A549 treated with AZD2906 at 1 μM for 4 hours (cell line): ENCODE measurements around the gene ARL5C. TPM values are rescaled to one million over a fixed set of nuclear protein-coding genes. Genes with fewer than 3 reads are reported as not detected.

Experiments used
- total RNA-seq: library from RNA; stranded (reverse); fragments of 200-300 nt; extraction: Qiagen RNA extraction; gene quantifications from 5 replicates; pipeline ENCODE4 v1.2.3, GENCODE V29; 2022

The ARL5C gene, protein sequence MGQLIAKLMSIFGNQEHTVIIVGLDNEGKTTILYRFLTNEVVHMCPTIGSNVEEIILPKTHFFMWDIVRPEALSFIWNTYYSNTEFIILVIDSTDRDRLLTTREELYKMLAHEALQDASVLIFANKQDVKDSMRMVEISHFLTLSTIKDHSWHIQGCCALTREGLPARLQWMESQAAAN
- total RNA-seq, result not detected in 5 replicates

DNA sequence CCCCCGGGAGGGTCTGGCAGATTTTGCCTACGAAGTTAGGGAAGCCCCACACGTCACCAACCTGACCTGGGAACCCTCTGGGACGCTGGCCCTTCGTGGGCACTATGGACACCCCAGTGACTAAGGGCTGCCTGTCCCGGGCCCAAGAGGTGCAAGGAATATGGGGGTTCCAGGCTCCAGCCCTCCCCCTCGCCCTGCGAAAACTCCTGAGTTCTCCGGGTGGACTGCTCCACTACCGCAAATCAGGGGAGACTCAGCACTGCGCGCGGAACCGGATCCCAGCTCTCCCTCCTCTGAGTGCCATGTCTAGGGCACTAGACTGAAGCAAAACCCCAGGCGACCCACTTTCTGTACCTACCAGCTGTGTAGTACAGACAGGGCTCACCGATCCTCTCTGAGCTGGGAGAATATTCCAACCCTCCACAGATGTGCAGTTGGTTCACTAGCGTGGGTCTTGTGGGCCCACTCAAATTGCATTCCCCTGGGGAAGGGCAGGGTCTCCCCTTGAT lies at the start of gene ARL5C:
Gene ARL5C, minus strand, starts transcription at position 321 of the 509 bp plus-strand sequence. CDS start 401 bp downstream, outside the sequence.

DNA sequence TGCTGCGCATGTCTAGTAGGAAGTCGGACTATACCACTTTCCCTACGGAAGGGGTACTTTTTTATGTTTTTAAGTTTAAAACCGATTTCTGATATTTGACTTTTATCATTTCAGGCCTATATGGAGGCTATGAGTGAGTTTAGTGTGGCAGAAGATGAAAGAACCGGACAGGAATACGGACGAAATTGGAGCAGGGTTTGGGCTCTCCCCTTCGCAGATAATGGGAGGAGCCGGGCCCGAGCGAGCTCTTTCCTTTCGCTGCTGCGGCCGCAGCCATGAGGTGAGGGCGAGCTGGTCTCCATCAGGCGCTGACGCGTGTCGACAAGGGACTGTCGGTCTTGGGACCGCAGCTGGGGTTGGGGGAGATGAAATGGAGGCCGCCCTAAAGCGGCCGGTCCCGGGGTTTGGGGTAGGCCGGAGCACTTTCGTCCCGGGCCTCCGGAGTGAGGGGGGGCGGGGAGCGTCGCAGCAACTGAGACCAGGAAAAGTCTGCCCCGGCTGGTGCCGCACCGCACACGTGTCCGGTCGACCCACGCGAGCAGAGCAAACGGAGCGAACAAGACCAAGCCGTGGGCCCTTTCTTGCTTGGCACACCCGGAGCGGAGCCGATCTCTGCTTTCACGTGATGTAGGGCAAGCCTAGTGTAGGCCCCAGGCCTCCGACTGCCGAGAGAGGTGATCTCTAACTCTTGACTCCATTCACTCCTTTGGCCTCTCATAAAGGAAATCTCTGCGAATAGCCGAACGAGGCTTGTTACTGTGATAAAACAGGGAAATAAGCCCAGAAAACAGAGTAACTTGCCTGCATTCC lies 34.3 kb upstream of the ARL5C start, which contains the start of gene RPL19:
Gene RPL19, plus strand, starts transcription at position 214 of the 810 bp plus-strand sequence. Its CDS starts 62 bp downstream, at position 276.

DNA sequence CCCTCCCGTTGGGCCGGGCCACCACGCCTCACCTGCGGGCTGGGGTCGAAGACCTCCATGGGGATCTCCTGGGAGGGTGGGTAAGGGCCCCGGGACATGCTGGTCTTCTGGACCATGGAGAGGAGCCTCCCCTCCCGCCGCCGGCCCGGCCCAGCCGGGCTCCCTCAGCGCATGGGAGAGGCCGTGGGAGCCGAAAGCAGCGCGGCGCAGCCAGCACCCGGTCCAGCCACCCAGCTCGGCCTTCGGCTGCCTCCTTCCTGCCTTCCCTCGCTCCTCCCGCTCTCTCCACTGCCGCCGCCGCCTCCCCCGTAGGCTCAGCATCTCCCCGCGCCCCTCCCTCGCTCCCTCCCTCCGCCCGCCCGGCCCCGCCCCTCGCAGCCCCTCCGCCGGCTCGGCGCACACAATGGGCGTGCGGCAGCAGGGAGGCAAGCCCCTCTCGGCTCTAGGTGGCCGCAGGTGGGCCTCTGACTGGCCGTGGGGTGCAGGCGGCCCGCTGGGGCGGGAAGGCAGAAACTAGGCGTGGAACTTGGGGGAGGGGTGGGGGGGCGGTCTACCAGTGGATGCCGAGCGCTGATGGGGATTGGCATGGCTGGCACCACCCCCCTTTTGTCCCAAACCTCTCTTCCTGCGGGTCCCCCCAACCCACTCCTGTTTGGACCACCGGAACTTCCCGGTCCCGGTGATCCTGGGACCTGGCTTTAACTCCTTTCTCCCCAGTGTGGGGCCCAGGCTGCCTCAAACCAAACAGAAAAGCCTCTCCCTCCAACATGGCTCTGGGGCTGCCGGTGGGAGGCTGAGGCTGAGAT lies 31.6 kb upstream of the ARL5C start, which contains the start of gene CACNB1:
Gene CACNB1, minus strand, starts transcription at position 290 of the 806 bp plus-strand sequence. Its CDS starts 174 bp downstream, at position 116.

DNA sequence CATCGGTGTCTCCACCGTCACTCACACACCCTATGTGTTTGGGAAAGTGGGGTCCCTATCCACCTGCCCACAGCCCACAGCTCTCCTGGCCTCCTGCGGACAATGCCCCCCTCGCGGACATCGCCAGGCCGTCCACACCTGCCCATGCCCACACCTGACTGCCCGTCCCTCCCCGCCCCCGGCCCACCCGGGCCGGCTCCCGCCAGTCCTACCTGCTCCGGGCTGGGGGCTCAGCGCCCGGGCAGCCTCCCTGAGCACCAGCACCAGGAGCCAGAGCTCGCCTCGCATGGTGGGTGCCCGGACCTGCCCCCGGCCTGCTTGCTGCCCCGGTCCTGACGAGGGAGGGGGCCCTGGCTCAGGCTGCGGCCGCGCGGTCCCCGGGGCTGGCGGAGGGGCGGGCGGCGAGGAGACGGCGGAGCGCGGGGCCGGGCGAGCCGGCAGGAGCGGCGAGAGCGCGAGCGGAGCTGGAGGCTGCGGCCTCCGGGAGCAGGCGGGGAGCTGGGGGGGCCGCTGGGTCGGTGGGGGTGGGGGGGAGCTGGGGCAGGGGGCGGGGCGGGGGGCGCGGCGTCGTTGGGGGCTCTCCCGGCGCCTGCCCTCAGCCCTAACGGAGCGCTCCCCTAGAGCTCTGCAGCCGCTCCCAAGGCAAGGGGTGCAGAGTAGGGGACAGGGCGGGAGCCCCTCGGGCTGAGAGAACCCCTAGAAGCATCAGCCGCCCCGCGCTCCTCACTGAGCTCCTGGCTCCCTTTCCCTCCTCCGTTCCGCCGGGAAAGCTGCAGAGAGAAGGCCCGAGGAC lies 14.6 kb downstream of the ARL5C start, which contains the start of gene PLXDC1:
Gene PLXDC1, minus strand, starts transcription at position 488 of the 793 bp plus-strand sequence. Its CDS starts 200 bp downstream, at position 288.

Other genes with a start within 250 kb of the ARL5C start
- gene FBXO47, start 198.8 kb downstream of the ARL5C start, total RNA-seq, result 0.02 TPM in 1 of 5 replicates, not detected in the others
- 0.13 to 0.32 TPM (median 0.26 TPM) in 5 replicates for gene PLXDC1, start 14.5 kb downstream of the ARL5C start, total RNA-seq
- 4.4 to 6.8 TPM (median 6.2 TPM) in 5 replicates for gene CACNB1, start 31.5 kb upstream of the ARL5C start, total RNA-seq
- 3,843 to 4,180 TPM (median 4,131 TPM) in 5 replicates for gene RPL19, start 34.1 kb upstream of the ARL5C start, total RNA-seq
- 4.0 to 7.8 TPM (median 6.4 TPM) in 5 replicates for gene STAC2, start 59.8 kb upstream of the ARL5C start, total RNA-seq
- 6.8 to 8.1 TPM (median 7.6 TPM) in 5 replicates for gene FBXL20, start 235.5 kb upstream of the ARL5C start, total RNA-seq